ENCODE data around the gene H1-8.

Gene H1-8

GRCh38 chr3:129532261-129532660 lies 10.7 kb upstream of the H1-8 start:
- ChIA-PET CTCF (interaction anchor here (1.2 kb wide), 1 partner anchor 42 kb away, joined by 4 read pairs; no protein-coding TSS in a partner anchor), POLR2A (no interaction called here)
- Histone ChIP-seq H3K36me3 (ENCODE audit: control insufficient read depth in 2 of 2, insufficient read depth in 1 of 2, low read length in 2 of 2) (no peaks in the 10 kb centered on the region), H3K4me1 (ENCODE audit: control insufficient read depth, insufficient read depth, low read length) (no peaks in the 10 kb centered on the region), H3K27ac (ENCODE audit: extremely low read depth, low read depth, low read length) (no peak overlapping the region), H3K4me3 (ENCODE audit: low read depth, low read length) (no peak overlapping the region), H3K9me3 (ENCODE audit: control insufficient read depth, insufficient read depth, low read depth, low read length) (no peaks in the 10 kb centered on the region)
- TF ChIP-seq ZNF121 (tag by site-specific recombination; IDR thresholded peaks at IDR 0.05): no peak
- TF ChIP-seq ZNF623 (tag by site-specific recombination; IDR thresholded peaks at IDR 0.05): no peak
- TF ChIP-seq ZNF529 (tag by site-specific recombination; IDR thresholded peaks at IDR 0.05; ENCODE audit: insufficient replicate concordance): no peak
- TF ChIP-seq ZNF830 (tag by site-specific recombination; IDR thresholded peaks at IDR 0.05; ENCODE audit: low read depth): no peak
- TF ChIP-seq ZNF202 (tag by site-specific recombination; IDR thresholded peaks at IDR 0.05; ENCODE audit: borderline replicate concordance): no peak
- TF ChIP-seq ZNF692 (tag by site-specific recombination; IDR thresholded peaks at IDR 0.05): no peak
- TF ChIP-seq ZNF785 (tag by site-specific recombination; IDR thresholded peaks at IDR 0.05): no peak
- no peak for TF ChIP-seq OSR2 (tag by site-specific recombination; IDR thresholded peaks at IDR 0.05)
- TF ChIP-seq, protein P1, sequence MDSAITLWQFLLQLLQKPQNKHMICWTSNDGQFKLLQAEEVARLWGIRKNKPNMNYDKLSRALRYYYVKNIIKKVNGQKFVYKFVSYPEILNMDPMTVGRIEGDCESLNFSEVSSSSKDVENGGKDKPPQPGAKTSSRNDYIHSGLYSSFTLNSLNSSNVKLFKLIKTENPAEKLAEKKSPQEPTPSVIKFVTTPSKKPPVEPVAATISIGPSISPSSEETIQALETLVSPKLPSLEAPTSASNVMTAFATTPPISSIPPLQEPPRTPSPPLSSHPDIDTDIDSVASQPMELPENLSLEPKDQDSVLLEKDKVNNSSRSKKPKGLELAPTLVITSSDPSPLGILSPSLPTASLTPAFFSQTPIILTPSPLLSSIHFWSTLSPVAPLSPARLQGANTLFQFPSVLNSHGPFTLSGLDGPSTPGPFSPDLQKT (IDR thresholded peaks at IDR 0.05; ENCODE audit: borderline replicate concordance, low read depth, low read length): no peak
- TF ChIP-seq ZNF555 (tag by site-specific recombination; conservative IDR thresholded peaks at IDR 0.05): no peak
- no peak for TF ChIP-seq ZNF302 (tag by site-specific recombination; IDR thresholded peaks at IDR 0.05; ENCODE audit: low read depth)
- TF ChIP-seq ZNF654 (tag by site-specific recombination; IDR thresholded peaks at IDR 0.05; ENCODE audit: low read depth): no peak
- TF ChIP-seq KLF8 (tag by site-specific recombination; IDR thresholded peaks at IDR 0.05): no peak
- no peak for TF ChIP-seq BCL11B (tag by site-specific recombination; IDR thresholded peaks at IDR 0.05; ENCODE audit: low read depth)
- no peak for TF ChIP-seq ZNF350 (tag by site-specific recombination; IDR thresholded peaks at IDR 0.05)
- TF ChIP-seq, protein P2, sequence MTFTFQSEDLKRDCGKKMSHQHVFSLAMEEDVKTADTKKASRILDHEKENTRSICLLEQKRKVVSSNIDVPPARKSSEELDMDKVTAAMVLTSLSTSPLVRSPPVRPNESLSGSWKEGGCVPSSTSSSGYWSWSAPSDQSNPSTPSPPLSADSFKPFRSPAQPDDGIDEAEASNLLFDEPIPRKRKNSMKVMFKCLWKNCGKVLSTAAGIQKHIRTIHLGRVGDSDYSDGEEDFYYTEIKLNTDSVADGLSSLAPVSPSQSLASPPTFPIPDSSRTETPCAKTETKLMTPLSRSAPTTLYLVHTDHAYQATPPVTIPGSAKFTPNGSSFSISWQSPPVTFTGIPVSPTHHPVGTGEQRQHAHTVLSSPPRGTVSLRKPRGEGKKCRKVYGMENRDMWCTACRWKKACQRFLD (tag by site-specific recombination; IDR thresholded peaks at IDR 0.05): no peak
- TF ChIP-seq KLF17 (tag by site-specific recombination; IDR thresholded peaks at IDR 0.05): no peak
- no peak for TF ChIP-seq ZNF2 (tag by site-specific recombination; IDR thresholded peaks at IDR 0.05)
- TF ChIP-seq ZNF530 (tag by site-specific recombination; IDR thresholded peaks at IDR 0.05; ENCODE audit: low read depth): no peak
- no peak for TF ChIP-seq SP2 (tag by site-specific recombination; IDR thresholded peaks at IDR 0.05)

GRCh38 chr3:129533406-129533805 lies 9.6 kb upstream of the H1-8 start:
- no peak overlapping the region for H3K27ac ChIP-seq (ENCODE audit: extremely low read depth, low read depth, low read length)
- TF ChIP-seq ZNF610 (tag by site-specific recombination; IDR thresholded peaks at IDR 0.05; ENCODE audit: borderline replicate concordance) (no peak), ZNF629 (tag by site-specific recombination; IDR thresholded peaks at IDR 0.05) (no peak), ZFP69B (tag by site-specific recombination; IDR thresholded peaks at IDR 0.05) (no peak), PRDM1 (tag by site-specific recombination; IDR thresholded peaks at IDR 0.05) (no peak), ZBTB17 (tag by site-specific recombination; IDR thresholded peaks at IDR 0.05) (no peak), ZSCAN16 (tag by site-specific recombination; IDR thresholded peaks at IDR 0.05) (no peak), ZNF596 (tag by site-specific recombination; IDR thresholded peaks at IDR 0.05) (no peak), ZNF488 (tag by site-specific recombination; IDR thresholded peaks at IDR 0.05) (no peak), HOXD13 (CRISPR knock-in tag; IDR thresholded peaks at IDR 0.05; ENCODE audit: borderline replicate concordance) (no peak)
- TF ChIP-seq, protein P3, sequence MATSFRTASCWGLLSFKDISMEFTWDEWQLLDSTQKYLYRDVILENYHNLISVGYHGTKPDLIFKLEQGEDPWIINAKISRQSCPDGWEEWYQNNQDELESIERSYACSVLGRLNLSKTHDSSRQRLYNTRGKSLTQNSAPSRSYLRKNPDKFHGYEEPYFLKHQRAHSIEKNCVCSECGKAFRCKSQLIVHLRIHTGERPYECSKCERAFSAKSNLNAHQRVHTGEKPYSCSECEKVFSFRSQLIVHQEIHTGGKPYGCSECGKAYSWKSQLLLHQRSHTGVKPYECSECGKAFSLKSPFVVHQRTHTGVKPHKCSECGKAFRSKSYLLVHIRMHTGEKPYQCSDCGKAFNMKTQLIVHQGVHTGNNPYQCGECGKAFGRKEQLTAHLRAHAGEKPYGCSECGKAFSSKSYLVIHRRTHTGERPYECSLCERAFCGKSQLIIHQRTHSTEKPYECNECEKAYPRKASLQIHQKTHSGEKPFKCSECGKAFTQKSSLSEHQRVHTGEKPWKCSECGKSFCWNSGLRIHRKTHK (tag by site-specific recombination; IDR thresholded peaks at IDR 0.05): no peak
- no peak overlapping the region for H3K4me3 ChIP-seq (ENCODE audit: low read depth, low read length)
- H3K9me3 ChIP-seq (ENCODE audit: control insufficient read depth, insufficient read depth, low read depth, low read length): no peaks in the 10 kb centered on the region
- POLR2A ChIA-PET: no interaction called here
- H3K36me3 ChIP-seq (ENCODE audit: control insufficient read depth in 2 of 2, insufficient read depth in 1 of 2, low read length in 2 of 2): no peaks in the 10 kb centered on the region
- CTCF ChIA-PET: interaction anchor here (1.2 kb wide), 1 partner anchor 43 kb away, joined by 4 read pairs; no protein-coding TSS in a partner anchor
- H3K4me1 ChIP-seq (ENCODE audit: control insufficient read depth, insufficient read depth, low read length): no peaks in the 10 kb centered on the region
